Measurements from ENCODE around the gene SMURF2. TPM values are rescaled to one million over a fixed set of nuclear protein-coding genes. Genes with fewer than 3 reads are reported as not detected.
A peak's percentile ranks its signal among the peaks of the same experiment; 100 is the strongest.
"Not testable (repeated sequence)": the region's sequence is repeated elsewhere in the genome, so short reads cannot be mapped to it uniquely, and the experiment has no call there.

The SMURF2 gene
- total RNA-seq, 1 donor from 2014 or later = 39.6 TPM

GRCh38 chr17:64661726-64661975 is 456 bp downstream of the SMURF2 start:
- intact Hi-C loops (cut with DNase I) = no loop called here
- peaks cover 38% of the 10 kb centered on the region for H3K4me1 ChIP-seq
- TF ChIP-seq CTCF (IDR thresholded peaks at IDR 0.05) = no peak
- peak; percentile 58 to 64 for ATAC-seq
- no peaks in the 10 kb centered on the region for H3K36me3 ChIP-seq
- H3K4me3 ChIP-seq = peak overlapping the region; percentile 69
- H3K27me3 ChIP-seq (ENCODE audit: low read depth) = no peaks in the 10 kb centered on the region
- DNase-seq = no peak
- H3K9me3 ChIP-seq = no peaks in the 10 kb centered on the region
- peak overlapping the region; percentile 92 for H3K27ac ChIP-seq

DNA sequence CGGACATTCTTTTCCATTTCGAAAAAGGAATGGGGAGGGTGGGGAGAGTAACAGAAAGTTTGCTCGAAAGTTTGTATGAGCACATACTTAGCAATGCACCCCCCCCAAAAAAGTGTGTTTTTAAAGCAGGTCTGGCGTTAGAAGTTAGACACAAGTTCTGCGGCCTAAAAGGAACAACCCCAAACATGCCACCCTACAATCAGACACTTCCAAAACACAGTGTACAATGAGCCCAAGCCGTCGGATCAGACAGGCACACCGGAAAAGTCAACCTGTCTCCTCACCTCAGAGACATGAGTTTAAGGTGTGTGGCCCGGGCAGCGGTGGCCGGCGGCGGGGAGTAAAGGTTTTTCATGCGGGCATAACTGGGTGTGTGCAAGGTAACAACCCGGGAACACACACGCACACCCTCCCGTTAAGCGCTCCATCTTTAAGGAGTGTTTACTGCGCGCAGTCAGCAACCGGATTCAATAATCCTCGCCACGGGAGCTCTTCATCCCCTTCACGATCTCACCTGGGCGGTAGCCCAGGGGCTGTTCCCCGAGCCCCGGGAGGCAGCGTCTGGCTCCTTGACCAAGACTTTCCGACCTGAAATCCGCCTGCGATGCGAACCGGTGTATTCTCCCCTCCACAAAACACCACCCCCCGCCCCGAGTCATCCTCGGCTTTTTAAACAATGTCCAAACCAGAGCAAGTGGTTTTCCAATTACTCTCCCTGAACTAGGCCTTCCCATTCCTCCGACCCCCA is 955 bp downstream of the SMURF2 start:
- intact Hi-C loops (cut with DNase I); H3K9me3 ChIP-seq; H3K27me3 ChIP-seq (ENCODE audit: low read depth); H3K36me3 ChIP-seq: not testable (repeated sequence)
- Histone ChIP-seq H3K4me3 (peak overlapping the region; percentile 69), H3K27ac (peak overlapping the region; percentile 92), H3K4me1 (peaks cover 43% of the 10 kb centered on the region)
- DNase-seq = peak; percentile 51
- ATAC-seq = peak; percentile 10 to 34

DNA sequence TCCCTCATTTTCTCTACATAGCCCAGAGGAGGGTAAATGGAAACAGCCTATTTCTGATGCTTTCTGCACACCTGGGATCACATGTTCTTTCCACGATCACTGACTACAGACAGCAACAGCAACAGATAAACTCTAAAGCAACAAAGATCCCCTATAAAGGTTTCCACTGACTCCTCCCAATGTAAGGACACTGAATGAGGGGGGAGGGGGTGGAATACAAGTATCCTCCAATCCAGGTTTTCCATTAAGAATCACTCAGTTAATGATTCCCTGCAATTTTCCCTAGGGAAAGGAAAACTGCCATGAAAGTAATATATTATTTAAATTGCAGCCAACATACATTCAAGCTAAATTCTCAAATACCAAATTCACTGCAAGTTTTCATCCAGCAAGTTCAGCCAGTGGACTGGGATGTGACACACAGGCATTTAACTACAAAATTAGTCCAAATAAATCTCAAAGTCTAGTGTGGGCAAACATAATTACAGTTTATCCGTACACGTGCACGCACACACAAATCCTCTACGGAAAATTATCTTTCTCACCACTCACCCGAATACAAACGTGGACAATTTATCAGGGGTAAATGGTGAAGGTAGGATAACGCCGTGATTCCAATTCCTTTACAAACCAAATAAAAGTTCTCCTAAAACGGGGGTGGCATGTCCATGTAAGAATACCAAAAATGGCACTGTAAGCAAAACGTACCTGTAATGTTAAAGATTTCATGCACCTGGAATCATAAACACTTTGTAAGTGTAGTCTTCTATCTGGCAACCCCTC is 1.7 kb downstream of the SMURF2 start:
- H3K27me3 ChIP-seq (ENCODE audit: low read depth); ATAC-seq; intact Hi-C loops (cut with DNase I); H3K36me3 ChIP-seq; DNase-seq; H3K9me3 ChIP-seq: not testable (repeated sequence)
- peak overlapping the region; percentile 69 for H3K4me3 ChIP-seq
- peak overlapping the region; percentile 92 for H3K27ac ChIP-seq
- peaks cover 43% of the 10 kb centered on the region for H3K4me1 ChIP-seq

DNA sequence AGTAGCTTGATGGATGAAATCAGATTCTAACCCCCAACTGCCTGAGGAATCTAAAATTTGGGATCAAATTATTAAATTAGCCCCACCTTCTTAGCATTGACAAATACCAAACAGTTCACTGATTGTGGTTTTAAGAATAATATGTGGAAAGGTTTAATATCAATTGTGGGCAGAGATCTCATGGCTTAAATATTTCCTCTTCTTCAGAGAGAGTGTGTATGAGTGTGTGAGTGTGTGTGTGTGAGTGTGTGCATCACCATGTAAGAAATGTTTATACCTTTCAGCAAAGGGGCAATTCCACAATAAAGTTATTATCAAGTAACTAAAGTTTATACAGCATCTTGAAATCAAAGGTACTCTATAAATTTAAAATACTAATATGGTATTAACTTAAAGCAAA is 3.2 kb downstream of the SMURF2 start:
- DNase-seq = no peak
- peak overlapping the region; percentile 24 for H3K27ac ChIP-seq

DNA sequence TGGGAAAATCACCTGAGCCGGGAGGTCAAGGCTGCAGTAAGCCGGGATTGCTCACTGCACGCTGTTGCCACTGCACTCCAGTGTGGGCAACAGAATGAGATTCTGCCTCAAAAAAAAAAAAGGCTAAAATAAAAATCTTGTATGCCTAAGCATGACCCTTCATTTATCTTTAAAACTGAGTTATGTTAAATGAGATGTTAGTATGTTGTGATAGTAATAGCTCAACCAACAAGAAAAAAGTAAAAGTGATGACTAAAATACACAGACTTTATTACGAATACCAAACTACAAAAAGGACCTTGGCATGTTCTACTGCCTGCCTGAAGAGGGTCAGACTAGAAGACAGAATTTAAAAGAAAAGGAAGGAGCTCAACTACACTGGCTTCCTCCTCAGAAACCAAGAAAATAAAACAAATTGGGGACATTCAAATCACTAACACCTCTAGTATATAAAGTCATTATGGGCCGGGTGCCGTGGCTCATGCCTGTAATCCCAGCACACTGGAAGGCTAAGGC is 4.4 kb downstream of the SMURF2 start:
- no peaks in the 10 kb centered on the region for H3K27me3 ChIP-seq (ENCODE audit: low read depth)
- H3K4me1 ChIP-seq = peaks cover 54% of the 10 kb centered on the region
- no peak overlapping the region for H3K27ac ChIP-seq
- DNase-seq = no peak
- no peak for ATAC-seq
- no peaks in the 10 kb centered on the region for H3K9me3 ChIP-seq
- H3K36me3 ChIP-seq = no peaks in the 10 kb centered on the region
- intact Hi-C loops (cut with DNase I) = no loop called here
- no peak overlapping the region for H3K4me3 ChIP-seq
- no peak for TF ChIP-seq CTCF (IDR thresholded peaks at IDR 0.05)

More for the DNA sequence above, 3.2 kb downstream of the SMURF2 start:
- H3K9me3 ChIP-seq = no peaks in the 10 kb centered on the region
- no peaks in the 10 kb centered on the region for H3K27me3 ChIP-seq (ENCODE audit: low read depth)
- TF ChIP-seq CTCF (IDR thresholded peaks at IDR 0.05) = no peak
- H3K36me3 ChIP-seq = no peaks in the 10 kb centered on the region
- intact Hi-C loops (cut with DNase I) = no loop called here
- H3K4me1 ChIP-seq = peaks cover 45% of the 10 kb centered on the region
- no peak for ATAC-seq
- no peak overlapping the region for H3K4me3 ChIP-seq

GRCh38 chr17:64655704-64656103 is 6.4 kb downstream of the SMURF2 start:
- no peaks in the 10 kb centered on the region for H3K9me3 ChIP-seq
- no peak overlapping the region for H3K4me3 ChIP-seq
- DNase-seq (no peak), ATAC-seq (no peak)
- H3K36me3 ChIP-seq = no peaks in the 10 kb centered on the region
- H3K27ac ChIP-seq = no peak overlapping the region
- peaks cover 65% of the 10 kb centered on the region for H3K4me1 ChIP-seq
- no peak for TF ChIP-seq CTCF (IDR thresholded peaks at IDR 0.05)
- intact Hi-C loops (cut with DNase I) = no loop called here
- no peaks in the 10 kb centered on the region for H3K27me3 ChIP-seq (ENCODE audit: low read depth)
